ENCODE measurements around the gene KCNQ2.

Gene KCNQ2

GRCh38 chr20:63365601-63366389 lies 106.7 kb downstream of the KCNQ2 start:
- DNase-seq: no peak

GRCh38 chr20:63364801-63365585 lies 107.5 kb downstream of the KCNQ2 start:
- no peak for DNase-seq

- peak; percentile 31 for DNase-seq
Measured at GRCh38 chr20:63363981-63364561, 108.4 kb downstream of the KCNQ2 start.

GRCh38 chr20:63363013-63363957 lies 109.2 kb downstream of the KCNQ2 start:
- DNase-seq: no peak

GRCh38 chr20:63362436-63363009 lies 109.9 kb downstream of the KCNQ2 start:
- no peak for DNase-seq

GRCh38 chr20:63361519-63362435 lies 110.7 kb downstream of the KCNQ2 start:
- DNase-seq: no peak

- DNase-seq: no peak
Measured at GRCh38 chr20:63360850-63361518, 111.5 kb downstream of the KCNQ2 start, which contains the start of gene CHRNA4. Gene CHRNA4 (minus strand): TSS chr20:63361349. CDS start chr20:63361165, 184 bp downstream.

- no peak for DNase-seq
Measured at GRCh38 chr20:63359937-63360849, 112.3 kb downstream of the KCNQ2 start.

GRCh38 chr20:63359164-63359934 lies 113.1 kb downstream of the KCNQ2 start:
- no peak for DNase-seq

- DNase-seq: no peak
Measured at GRCh38 chr20:63357921-63358905, 114.2 kb downstream of the KCNQ2 start.

GRCh38 chr20:63356931-63357879 lies 115.2 kb downstream of the KCNQ2 start:
- DNase-seq: no peak

- DNase-seq: no peak
Measured at GRCh38 chr20:63356511-63356910, 115.9 kb downstream of the KCNQ2 start.

- no peak for DNase-seq
Measured at GRCh38 chr20:63355781-63356295, 116.6 kb downstream of the KCNQ2 start.

- no peak for DNase-seq
Measured at GRCh38 chr20:63354636-63355350, 117.7 kb downstream of the KCNQ2 start.

GRCh38 chr20:63352811-63353221 lies 119.6 kb downstream of the KCNQ2 start:
- DNase-seq: no peak
